ENCODE data around the gene ABCC4.

ABCC4 gene

DNA sequence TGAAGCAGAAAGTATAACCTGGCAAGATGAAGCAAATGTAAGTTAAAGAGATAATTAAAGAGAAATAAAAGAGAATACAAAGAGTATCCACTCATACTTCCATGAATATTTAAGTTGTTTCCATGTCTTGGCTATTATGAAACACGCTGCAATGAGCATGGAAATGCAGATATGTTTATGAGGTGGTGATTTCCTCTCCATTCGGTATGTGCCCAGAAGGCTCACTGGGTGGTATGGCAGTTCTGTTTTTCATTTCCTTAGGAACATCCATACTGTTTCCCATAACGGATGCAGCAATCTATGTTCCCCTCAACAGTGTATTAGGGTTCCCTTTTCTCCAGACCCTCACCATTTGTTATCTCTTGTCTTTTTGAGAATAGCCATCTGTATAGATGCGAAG lies 316.3 kb downstream of the ABCC4 start:
- no peak for DNase-seq

DNA sequence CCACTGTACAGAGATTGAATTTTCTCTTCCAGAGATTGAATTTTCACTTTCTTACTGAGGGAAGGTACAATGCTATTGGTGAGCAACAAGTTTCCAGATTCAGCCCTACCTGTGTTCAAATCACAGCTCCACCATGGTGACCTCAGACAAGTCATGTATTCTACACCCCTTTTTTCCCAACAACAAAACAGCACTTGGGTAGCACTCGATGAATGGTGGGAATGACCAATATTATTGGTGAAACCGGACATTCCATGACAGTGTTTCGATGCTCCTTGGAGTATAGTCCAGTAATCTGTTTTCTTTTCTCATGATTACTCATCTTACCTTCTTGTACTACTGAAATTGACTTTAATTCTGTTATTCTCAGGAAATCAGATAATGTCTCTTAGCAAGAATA lies 322.7 kb downstream of the ABCC4 start:
- DNase-seq, result no peak

DNA sequence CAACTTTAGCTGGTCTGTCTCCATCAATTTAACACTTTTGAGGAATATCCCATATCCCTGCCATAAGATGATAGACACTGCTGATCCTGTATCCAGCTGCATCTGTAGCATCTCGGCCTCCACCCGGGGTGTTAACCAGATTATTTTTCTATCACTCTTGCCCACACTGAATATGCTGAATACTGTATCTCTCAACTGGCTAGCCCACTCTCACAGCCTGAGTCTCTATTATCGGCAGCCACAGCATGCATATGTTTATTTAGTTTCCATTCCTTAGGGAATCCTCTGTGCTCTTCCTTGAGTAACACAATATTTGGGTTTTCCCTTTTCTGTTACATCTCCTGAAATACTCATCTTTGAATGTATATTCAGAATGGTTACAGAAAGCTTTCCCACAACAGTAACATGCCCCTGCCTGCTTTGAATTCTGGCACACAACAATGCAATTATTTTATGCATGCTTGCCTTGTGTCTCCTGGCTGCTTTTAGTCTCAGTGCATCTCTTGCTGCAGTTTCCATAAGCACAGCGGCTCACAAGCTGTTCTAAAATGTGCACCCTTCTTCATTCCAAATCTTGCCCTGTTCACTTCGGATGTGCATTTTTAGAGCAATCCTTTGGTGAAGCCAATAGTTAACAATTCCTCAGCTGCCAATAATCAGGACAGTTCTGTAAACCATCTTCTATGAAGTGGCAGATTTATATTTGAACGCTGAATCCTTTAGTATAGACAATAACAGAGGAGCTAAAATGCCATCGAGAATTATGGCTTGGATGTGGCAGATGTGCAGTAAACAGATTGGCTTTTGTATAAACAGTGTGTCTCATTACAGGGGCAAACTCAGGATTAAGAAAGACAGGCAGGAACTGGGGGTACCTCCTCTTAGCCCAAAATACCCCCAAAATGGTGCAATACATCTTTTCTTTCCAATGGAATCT lies 327.0 kb downstream of the ABCC4 start:
- no peak for DNase-seq

GRCh38 chr13:94972262-94972661 lies 329.0 kb downstream of the ABCC4 start:
- DNase-seq, result no peak
